Transverse colon (tissue), 3 donors: ENCODE data around the gene PCLAF.
"Not testable (repeated sequence)": the region's sequence is repeated elsewhere in the genome, so short reads cannot be mapped to it uniquely, and the experiment has no call there.

Source experiments
- CTCF ChIP-seq, 5 experiments: fragments of 200-600 bp in 3 of 5; fragments of 450-650 bp in 2 of 5; sonication (generic) in 3 of 5; IDR thresholded peaks; 1 replicate in 2 of 5; 2 replicates in 3 of 5; pipeline ENCODE4 v1.5.1; 2016 to 2017; ENCODE audit warnings: antibody characterized with exemption in 5 of 5, inconsistent platforms in 3 of 5, mild to moderate bottlenecking in 2 of 5, moderate library complexity in 1 of 5
- EP300 ChIP-seq: sonication (generic); formaldehyde crosslinking; IDR thresholded peaks from one replicate; pipeline ENCODE4 v1.6.1; 2017; ENCODE audit warnings: antibody characterized with exemption, low read depth

- not testable (repeated sequence) for TF ChIP-seq CTCF (IDR thresholded peaks at IDR 0.05); EP300
These were observed 941 bp downstream of the PCLAF start for GRCh38 chr15:64380130-64380870.
